ENCODE measurements around the gene MPZL1. TPM values are rescaled to one million over a fixed set of nuclear protein-coding genes. Genes with fewer than 3 reads are reported as not detected.
A peak's percentile ranks its signal among the peaks of the same experiment; 100 is the strongest.

The MPZL1 gene
- total and polyA plus RNA-seq, 2 of the 8 experiments (the other 6 are each of a cell fraction or from before 2014, with no cell fraction given), result 37.8 to 120 TPM

DNA sequence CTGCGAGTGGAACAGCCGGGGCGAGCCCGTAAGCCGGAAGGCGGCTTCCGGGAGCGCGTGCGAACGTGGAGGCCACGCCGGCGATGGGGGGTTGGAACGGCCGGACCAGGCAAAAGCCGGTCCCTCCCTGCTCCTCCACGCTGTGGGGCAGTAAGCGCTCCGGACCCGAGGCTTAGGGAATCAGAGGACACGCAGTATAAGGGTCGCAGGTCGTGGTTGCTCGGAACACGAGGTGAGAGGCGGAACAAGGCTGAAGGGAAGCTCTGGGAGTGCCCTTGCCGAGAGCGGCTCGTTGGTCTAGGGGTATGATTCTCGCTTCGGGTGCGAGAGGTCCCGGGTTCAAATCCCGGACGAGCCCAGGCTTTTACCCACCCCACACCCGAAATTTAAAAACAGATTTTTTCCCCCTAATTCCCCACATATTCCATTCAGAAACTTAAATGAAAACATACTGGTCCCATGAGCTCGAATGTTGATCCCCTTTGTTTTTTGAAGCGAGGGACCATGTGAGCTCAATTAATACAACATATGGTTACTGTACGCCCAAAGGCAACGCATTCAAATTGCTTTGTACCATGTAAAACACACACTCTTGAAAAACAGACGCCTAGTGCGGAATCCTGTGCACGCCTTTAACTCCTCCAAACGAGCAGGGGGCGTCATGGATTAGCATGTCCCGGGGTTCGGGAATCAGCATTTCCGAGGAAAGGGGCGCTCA lies 7.2 kb upstream of the MPZL1 start (continued):
- TF ChIP-seq, protein P1, sequence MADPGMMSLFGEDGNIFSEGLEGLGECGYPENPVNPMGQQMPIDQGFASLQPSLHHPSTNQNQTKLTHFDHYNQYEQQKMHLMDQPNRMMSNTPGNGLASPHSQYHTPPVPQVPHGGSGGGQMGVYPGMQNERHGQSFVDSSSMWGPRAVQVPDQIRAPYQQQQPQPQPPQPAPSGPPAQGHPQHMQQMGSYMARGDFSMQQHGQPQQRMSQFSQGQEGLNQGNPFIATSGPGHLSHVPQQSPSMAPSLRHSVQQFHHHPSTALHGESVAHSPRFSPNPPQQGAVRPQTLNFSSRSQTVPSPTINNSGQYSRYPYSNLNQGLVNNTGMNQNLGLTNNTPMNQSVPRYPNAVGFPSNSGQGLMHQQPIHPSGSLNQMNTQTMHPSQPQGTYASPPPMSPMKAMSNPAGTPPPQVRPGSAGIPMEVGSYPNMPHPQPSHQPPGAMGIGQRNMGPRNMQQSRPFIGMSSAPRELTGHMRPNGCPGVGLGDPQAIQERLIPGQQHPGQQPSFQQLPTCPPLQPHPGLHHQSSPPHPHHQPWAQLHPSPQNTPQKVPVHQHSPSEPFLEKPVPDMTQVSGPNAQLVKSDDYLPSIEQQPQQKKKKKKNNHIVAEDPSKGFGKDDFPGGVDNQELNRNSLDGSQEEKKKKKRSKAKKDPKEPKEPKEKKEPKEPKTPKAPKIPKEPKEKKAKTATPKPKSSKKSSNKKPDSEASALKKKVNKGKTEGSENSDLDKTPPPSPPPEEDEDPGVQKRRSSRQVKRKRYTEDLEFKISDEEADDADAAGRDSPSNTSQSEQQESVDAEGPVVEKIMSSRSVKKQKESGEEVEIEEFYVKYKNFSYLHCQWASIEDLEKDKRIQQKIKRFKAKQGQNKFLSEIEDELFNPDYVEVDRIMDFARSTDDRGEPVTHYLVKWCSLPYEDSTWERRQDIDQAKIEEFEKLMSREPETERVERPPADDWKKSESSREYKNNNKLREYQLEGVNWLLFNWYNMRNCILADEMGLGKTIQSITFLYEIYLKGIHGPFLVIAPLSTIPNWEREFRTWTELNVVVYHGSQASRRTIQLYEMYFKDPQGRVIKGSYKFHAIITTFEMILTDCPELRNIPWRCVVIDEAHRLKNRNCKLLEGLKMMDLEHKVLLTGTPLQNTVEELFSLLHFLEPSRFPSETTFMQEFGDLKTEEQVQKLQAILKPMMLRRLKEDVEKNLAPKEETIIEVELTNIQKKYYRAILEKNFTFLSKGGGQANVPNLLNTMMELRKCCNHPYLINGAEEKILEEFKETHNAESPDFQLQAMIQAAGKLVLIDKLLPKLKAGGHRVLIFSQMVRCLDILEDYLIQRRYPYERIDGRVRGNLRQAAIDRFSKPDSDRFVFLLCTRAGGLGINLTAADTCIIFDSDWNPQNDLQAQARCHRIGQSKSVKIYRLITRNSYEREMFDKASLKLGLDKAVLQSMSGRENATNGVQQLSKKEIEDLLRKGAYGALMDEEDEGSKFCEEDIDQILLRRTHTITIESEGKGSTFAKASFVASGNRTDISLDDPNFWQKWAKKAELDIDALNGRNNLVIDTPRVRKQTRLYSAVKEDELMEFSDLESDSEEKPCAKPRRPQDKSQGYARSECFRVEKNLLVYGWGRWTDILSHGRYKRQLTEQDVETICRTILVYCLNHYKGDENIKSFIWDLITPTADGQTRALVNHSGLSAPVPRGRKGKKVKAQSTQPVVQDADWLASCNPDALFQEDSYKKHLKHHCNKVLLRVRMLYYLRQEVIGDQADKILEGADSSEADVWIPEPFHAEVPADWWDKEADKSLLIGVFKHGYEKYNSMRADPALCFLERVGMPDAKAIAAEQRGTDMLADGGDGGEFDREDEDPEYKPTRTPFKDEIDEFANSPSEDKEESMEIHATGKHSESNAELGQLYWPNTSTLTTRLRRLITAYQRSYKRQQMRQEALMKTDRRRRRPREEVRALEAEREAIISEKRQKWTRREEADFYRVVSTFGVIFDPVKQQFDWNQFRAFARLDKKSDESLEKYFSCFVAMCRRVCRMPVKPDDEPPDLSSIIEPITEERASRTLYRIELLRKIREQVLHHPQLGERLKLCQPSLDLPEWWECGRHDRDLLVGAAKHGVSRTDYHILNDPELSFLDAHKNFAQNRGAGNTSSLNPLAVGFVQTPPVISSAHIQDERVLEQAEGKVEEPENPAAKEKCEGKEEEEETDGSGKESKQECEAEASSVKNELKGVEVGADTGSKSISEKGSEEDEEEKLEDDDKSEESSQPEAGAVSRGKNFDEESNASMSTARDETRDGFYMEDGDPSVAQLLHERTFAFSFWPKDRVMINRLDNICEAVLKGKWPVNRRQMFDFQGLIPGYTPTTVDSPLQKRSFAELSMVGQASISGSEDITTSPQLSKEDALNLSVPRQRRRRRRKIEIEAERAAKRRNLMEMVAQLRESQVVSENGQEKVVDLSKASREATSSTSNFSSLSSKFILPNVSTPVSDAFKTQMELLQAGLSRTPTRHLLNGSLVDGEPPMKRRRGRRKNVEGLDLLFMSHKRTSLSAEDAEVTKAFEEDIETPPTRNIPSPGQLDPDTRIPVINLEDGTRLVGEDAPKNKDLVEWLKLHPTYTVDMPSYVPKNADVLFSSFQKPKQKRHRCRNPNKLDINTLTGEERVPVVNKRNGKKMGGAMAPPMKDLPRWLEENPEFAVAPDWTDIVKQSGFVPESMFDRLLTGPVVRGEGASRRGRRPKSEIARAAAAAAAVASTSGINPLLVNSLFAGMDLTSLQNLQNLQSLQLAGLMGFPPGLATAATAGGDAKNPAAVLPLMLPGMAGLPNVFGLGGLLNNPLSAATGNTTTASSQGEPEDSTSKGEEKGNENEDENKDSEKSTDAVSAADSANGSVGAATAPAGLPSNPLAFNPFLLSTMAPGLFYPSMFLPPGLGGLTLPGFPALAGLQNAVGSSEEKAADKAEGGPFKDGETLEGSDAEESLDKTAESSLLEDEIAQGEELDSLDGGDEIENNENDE (IDR thresholded peaks at IDR 0.05; ENCODE audit: insufficient replicate concordance, low read length), result no peak
- TF ChIP-seq RFX5 (IDR thresholded peaks at IDR 0.05; ENCODE audit: borderline replicate concordance, low read depth, low read length) (no peak), HDAC6 (IDR thresholded peaks at IDR 0.05; ENCODE audit: low read depth, low read length) (peak; percentile 95), CBX8 (IDR thresholded peaks at IDR 0.05; ENCODE audit: borderline replicate concordance, low read depth, low read length) (no peak), POLR2A (IDR thresholded peaks at IDR 0.05; ENCODE audit: control extremely low read depth in 1 of 2, low read depth in 2 of 2, low read length in 2 of 2) (no peak; a peak in 1 of 3 replicates), TAF7 (optimal IDR thresholded peaks at IDR 0.05; ENCODE audit: borderline replicate concordance, low read depth, low read length) (peak; percentile 23), SIRT6 (IDR thresholded peaks at IDR 0.05; ENCODE audit: low read length) (no peak), TCF12 (IDR thresholded peaks at IDR 0.05; ENCODE audit: low read depth, low read length) (0 out of 2 replicates have a peak, but pooled peaks have one; percentile 18), TAF1 (IDR thresholded peaks at IDR 0.05; ENCODE audit: low read depth, low read length) (peak; percentile 15; the same call in 1 of the 2 replicates), TBP (IDR thresholded peaks at IDR 0.05; ENCODE audit: low read depth, low read length) (peak; percentile 100)
- TF ChIP-seq, protein P2, sequence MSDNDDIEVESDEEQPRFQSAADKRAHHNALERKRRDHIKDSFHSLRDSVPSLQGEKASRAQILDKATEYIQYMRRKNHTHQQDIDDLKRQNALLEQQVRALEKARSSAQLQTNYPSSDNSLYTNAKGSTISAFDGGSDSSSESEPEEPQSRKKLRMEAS (IDR thresholded peaks at IDR 0.05), result peak; percentile 95
